Parathyroid adenoma (tissue), 2 donors: ENCODE results near the gene CHST2.
A peak's percentile ranks its signal among the peaks of the same experiment; 100 is the strongest.

Source experiments
- H2AFZ ChIP-seq: fragments of 300-600 bp; sonication (generic); one replicate; pipeline ENCODE4 v1.7.0; 2017; ENCODE audit warnings: antibody characterized with exemption, mild to moderate bottlenecking
- H3K27ac ChIP-seq: fragments of 300-600 bp; sonication (generic); one replicate; pipeline ENCODE4 v1.7.0; 2017
- H3K27me3 ChIP-seq: fragments of 300-600 bp; sonication (generic); one replicate; pipeline ENCODE4 v1.7.0; 2017; ENCODE audit warnings: low read length; ENCODE audit not compliant: control insufficient read depth, insufficient read depth
- H3K36me3 ChIP-seq: fragments of 300-600 bp; sonication (generic); one replicate; pipeline ENCODE4 v1.7.0; 2017; ENCODE audit warnings: low read length; ENCODE audit not compliant: control insufficient read depth, insufficient read depth
- H3K4me1 ChIP-seq: fragments of 300-600 bp; sonication (generic); one replicate; pipeline ENCODE4 v1.7.0; 2017; ENCODE audit warnings: control low read depth
- H3K4me2 ChIP-seq: fragments of 300-600 bp; sonication (generic); one replicate; pipeline ENCODE4 v1.7.0; 2017; ENCODE audit warnings: low read length
- H3K4me3 ChIP-seq: fragments of 300-600 bp; sonication (generic); one replicate; pipeline ENCODE4 v1.7.0; 2017; ENCODE audit warnings: low read depth, low read length
- H3K79me2 ChIP-seq: fragments of 300-600 bp; sonication (generic); one replicate; pipeline ENCODE4 v1.7.0; 2017; ENCODE audit warnings: control low read depth
- H3K9ac ChIP-seq: fragments of 300-600 bp; sonication (generic); one replicate; pipeline ENCODE4 v1.7.0; 2017; ENCODE audit warnings: mild to moderate bottlenecking
- H3K9me3 ChIP-seq: fragments of 300-600 bp; sonication (generic); one replicate; pipeline ENCODE4 v1.7.0; 2017; ENCODE audit warnings: low read length; ENCODE audit not compliant: control insufficient read depth
- TF ChIP-seq, protein P1 (sequence below): fragments of 300-600 bp; sonication (generic); IDR thresholded peaks from one replicate; pipeline ENCODE4 v1.7.0; 2017; ENCODE audit warnings: antibody characterized with exemption, mild to moderate bottlenecking
- donor health status: primary hyperparathyroidism.

Gene CHST2

GRCh38 chr3:143166376-143166775 is 46.8 kb downstream of the CHST2 start:
- TF ChIP-seq, protein P1, sequence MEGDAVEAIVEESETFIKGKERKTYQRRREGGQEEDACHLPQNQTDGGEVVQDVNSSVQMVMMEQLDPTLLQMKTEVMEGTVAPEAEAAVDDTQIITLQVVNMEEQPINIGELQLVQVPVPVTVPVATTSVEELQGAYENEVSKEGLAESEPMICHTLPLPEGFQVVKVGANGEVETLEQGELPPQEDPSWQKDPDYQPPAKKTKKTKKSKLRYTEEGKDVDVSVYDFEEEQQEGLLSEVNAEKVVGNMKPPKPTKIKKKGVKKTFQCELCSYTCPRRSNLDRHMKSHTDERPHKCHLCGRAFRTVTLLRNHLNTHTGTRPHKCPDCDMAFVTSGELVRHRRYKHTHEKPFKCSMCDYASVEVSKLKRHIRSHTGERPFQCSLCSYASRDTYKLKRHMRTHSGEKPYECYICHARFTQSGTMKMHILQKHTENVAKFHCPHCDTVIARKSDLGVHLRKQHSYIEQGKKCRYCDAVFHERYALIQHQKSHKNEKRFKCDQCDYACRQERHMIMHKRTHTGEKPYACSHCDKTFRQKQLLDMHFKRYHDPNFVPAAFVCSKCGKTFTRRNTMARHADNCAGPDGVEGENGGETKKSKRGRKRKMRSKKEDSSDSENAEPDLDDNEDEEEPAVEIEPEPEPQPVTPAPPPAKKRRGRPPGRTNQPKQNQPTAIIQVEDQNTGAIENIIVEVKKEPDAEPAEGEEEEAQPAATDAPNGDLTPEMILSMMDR, result no peak
- H3K79me2 ChIP-seq, result no peaks in the 10 kb centered on the region
- no peaks in the 10 kb centered on the region for H3K36me3 ChIP-seq
- H3K4me2 ChIP-seq, result no peak overlapping the region
- H3K4me3 ChIP-seq, result no peak overlapping the region
- no peaks in the 10 kb centered on the region for H3K4me1 ChIP-seq
- no peak overlapping the region for H2AFZ ChIP-seq
- no peak overlapping the region for H3K9ac ChIP-seq
- no peak overlapping the region for H3K27ac ChIP-seq
- no peaks in the 10 kb centered on the region for H3K27me3 ChIP-seq
- H3K9me3 ChIP-seq, result no peaks in the 10 kb centered on the region

DNA sequence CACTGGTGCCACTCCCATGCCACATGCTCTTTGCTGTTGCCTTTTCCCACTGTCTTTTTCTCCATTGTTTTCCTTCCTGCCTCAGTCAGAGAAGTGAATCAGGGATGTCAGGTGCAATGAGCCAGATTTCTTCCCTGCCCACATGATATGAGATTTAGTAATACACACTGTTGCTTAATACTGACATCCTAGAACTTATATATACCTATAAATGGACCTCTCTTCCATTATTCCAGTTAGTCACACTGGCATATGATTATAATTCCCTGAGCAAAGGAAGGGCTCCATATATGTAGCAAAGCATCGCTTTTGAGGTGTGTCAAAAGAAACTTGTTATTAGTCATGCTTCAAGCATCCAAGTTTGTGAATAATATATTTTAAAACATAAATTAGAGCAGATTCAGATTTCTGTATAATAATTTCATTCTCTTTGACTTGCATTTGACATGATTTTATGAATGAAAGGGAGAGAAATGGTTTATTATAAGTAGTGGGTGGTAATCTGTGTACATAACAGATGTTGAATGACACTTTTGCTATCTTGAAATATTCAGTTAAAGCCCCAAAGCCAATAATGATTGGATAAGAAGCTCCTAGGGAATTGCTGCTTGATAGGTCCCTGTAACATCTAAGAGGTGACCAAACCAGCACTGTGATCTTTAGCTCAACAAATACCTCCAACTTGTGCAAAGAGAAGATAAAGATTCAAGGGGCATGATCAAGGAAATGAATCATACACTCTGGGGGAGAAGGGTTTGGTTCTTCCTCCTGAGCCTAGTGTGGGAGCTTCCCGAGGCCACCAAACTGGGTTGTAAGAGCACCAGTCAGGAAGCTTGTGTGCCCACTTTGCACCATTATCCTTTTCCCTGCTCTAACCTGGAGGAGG is 48.6 kb downstream of the CHST2 start:
- H3K36me3 ChIP-seq, result no peaks in the 10 kb centered on the region
- TF ChIP-seq, protein P1, result no peak
- peaks cover 2% of the 10 kb centered on the region for H3K4me1 ChIP-seq
- H3K4me3 ChIP-seq, result no peak overlapping the region
- no peak overlapping the region for H3K27ac ChIP-seq
- no peaks in the 10 kb centered on the region for H3K27me3 ChIP-seq
- no peak overlapping the region for H2AFZ ChIP-seq
- no peaks in the 10 kb centered on the region for H3K9me3 ChIP-seq
- H3K4me2 ChIP-seq, result no peak overlapping the region
- H3K9ac ChIP-seq, result no peak overlapping the region
- no peaks in the 10 kb centered on the region for H3K79me2 ChIP-seq

- H3K4me2 ChIP-seq, result no peak overlapping the region
- no peak overlapping the region for H3K9ac ChIP-seq
- H3K36me3 ChIP-seq, result no peaks in the 10 kb centered on the region
- no peaks in the 10 kb centered on the region for H3K27me3 ChIP-seq
- H3K4me3 ChIP-seq, result no peak overlapping the region
- no peaks in the 10 kb centered on the region for H3K79me2 ChIP-seq
- peaks cover 2% of the 10 kb centered on the region for H3K4me1 ChIP-seq
- no peak overlapping the region for H3K27ac ChIP-seq
- TF ChIP-seq, protein P1, result no peak
- H2AFZ ChIP-seq, result no peak overlapping the region
- H3K9me3 ChIP-seq, result no peaks in the 10 kb centered on the region
Observed at GRCh38 chr3:143168855-143169192, 49.3 kb downstream of the CHST2 start.

- no peaks in the 10 kb centered on the region for H3K79me2 ChIP-seq
- no peak overlapping the region for H3K4me2 ChIP-seq
- peak overlapping the region; percentile 6 for H3K27ac ChIP-seq
- TF ChIP-seq, protein P1, result no peak
- no peak overlapping the region for H3K9ac ChIP-seq
- H3K9me3 ChIP-seq, result no peaks in the 10 kb centered on the region
- H3K36me3 ChIP-seq, result no peaks in the 10 kb centered on the region
- H3K4me3 ChIP-seq, result no peak overlapping the region
- H2AFZ ChIP-seq, result no peak overlapping the region
- peaks cover 2% of the 10 kb centered on the region for H3K4me1 ChIP-seq
- no peaks in the 10 kb centered on the region for H3K27me3 ChIP-seq
Observed at GRCh38 chr3:143170074-143170473, 50.5 kb downstream of the CHST2 start.

GRCh38 chr3:143170676-143171075 is 51.1 kb downstream of the CHST2 start:
- Histone ChIP-seq H3K4me2 (no peak overlapping the region), H3K27ac (peak overlapping the region; percentile 6), H3K27me3 (no peaks in the 10 kb centered on the region), H2AFZ (no peak overlapping the region), H3K9ac (no peak overlapping the region), H3K4me3 (no peak overlapping the region), H3K79me2 (no peaks in the 10 kb centered on the region), H3K4me1 (peaks cover 2% of the 10 kb centered on the region), H3K36me3 (no peaks in the 10 kb centered on the region), H3K9me3 (no peaks in the 10 kb centered on the region)
- TF ChIP-seq, protein P1, result no peak
